ENCODE measurements around the gene RSPO4.
A peak's percentile ranks its signal among the peaks of the same experiment; 100 is the strongest.
"Not testable (repeated sequence)": the region's sequence is repeated elsewhere in the genome, so short reads cannot be mapped to it uniquely, and the experiment has no call there.

The RSPO4 gene

DNA sequence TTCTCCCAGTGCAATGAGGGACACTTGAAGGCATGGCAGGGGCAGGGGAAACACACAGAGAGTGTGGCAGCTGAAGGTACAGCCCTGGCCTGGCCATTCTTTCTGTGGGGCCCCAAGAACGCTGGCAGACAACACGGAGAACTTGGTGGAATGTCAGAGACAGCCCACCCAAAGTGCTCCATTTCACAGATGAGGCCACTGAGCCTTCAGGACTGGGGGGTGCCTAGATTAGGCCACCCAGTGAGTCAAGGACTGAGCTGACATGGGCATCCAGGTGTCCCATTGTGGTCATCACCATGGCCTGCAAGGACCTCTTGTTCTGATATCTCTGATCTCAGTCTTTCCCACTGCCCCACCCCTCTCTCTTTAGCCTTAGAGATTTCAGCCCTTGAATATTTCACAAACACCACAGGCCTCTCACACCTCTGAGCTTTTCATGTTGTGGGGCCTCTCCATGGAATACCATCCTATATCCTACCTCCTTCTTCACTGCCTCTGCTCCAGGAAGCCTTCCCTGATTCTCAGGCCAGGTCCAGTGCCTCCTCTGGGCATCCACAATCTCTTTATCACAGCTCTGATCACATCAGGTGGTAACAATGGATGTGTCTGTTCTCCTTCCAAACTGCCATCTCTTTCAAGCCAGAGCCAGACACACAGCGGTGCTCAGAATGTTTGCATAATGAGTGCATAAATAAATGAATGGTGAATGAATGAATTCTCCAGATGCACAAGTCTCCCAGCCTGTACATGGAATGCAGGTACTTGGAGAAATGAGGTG, 2.0 kb upstream of the RSPO4 start:
- DNase-seq (ENCODE audit: low read depth), result no peak

DNA sequence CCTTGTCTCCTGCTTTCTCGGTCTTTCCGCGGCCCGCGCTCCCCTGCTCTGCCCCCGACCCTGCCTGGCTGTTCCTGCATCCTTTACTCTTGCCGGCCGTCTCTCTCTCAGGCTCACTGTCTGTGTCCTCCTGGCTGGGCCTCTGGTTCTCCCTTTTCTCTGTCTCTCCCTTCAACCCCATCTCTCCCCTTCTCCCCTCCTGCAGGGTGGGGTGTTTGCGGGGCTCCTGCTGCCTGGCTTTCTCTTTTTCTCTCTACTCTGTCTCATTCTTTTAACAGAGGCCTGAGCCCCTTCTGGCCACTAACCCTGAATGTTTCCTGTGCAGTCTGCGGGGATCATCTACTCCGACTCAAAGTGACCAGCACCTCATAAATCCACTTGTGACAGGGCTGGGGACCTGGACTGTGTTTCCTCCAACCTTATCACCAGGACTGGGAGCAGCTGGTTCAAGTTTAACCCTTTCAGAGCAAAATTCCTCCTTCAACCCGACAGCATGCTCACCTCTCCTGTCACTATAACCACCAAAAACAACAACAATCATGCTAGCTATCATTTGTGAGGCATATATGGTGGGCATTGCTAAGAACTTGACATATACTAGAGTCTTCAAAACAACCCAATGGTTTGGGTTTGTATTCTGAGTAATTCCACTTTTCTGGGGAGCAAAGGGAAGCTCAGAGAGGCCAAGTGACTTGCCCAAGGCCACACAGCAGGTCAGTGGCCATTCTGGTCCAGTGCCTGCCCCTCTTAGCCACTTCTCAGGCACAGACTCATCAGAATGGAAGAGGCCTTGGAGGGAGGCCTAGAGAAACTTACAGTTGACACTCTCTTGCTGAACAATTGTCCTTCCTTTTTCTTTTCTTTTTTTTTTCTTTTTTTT, 811 bp upstream of the RSPO4 start:
- DNase-seq (ENCODE audit: low read depth), result no peak

DNA sequence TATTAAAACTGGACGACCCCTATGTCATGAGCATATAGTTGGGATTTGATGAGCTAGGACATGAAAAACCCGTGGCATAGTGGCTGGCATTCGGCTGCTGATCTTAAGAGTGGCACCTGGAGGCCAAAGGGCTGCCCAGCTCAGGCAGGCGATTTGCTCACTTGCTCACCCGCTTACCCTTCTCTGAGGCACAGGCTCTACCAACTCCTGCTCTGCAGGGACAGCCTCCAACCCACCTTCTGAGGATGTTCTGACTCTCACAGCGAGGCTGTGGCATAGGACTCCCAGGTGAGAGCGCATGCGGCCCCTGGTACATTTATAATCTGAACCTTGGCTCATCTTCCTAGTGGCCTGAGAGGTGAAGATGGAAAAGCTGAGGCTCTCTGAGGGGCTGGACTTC, 995 bp downstream of the RSPO4 start:
- no peak for DNase-seq (ENCODE audit: low read depth)

DNA sequence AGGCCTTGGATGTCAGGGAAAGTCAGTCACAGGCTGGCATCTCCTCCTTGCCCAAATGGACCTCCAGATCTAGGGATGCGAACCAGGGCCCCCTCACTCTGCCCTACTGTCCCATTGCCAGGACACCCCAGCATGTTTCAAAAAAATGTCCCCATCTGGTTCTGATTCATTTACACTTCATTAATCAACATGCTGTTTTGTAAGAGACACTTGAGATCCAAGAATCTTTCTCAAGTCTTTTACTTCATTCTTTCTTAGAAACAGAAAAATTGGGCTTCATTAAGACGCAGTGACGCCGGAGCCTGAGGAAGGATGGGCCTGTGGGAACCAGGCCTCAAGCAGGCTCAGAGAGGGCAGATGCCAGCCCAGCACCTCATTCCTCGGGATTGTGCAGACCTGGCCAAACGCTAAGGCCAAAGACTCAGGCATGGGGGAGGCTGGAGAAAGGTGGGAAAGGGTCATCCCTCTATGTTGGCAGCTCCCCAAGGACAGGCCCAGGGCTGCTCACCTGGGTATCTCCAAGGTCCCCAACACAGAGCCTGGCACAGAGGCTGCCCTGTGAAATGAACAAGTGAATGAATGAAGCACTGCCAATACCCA, 3.8 kb downstream of the RSPO4 start:
- no peak for DNase-seq (ENCODE audit: low read depth)

DNA sequence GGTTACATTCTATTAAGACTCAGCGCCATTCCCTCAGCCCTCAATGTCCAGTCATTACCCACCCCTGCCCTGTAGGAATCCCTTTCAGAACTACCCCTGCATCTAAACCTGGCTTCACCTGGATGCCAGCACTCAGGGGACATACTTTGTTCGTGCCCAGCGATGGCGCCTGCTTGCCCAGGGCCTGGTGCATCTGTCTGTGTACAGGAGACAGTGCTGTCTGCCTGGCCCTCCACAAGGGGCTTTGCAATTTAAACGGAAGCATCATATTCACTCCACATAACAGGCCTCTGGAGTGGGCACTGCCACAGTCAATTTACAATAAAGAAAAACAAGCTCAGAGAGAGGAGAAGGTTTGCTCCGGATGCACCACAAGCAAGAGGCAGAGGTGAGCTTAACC, 4.6 kb downstream of the RSPO4 start:
- no peak for DNase-seq (ENCODE audit: low read depth)

DNA sequence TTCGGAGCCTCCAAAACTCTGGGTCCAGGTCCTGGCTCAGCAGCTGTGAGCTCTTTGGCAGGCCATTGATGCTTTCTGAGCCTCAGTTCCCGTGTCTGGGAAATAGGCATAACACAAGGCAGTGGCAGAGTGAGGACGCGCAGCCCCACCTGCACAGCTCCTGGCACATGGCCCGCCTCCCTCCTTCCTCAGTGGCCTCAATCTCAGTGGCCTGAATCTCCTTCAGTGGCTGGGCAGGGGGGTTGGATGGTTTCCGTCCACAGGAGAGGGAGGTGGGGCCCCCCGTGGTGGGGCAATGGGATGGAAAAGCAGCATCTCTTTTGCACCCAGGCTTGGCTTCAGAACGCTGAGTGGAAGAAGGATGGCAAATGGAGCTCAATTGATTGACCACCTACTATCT, 5.1 kb downstream of the RSPO4 start:
- DNase-seq (ENCODE audit: low read depth), result no peak

DNA sequence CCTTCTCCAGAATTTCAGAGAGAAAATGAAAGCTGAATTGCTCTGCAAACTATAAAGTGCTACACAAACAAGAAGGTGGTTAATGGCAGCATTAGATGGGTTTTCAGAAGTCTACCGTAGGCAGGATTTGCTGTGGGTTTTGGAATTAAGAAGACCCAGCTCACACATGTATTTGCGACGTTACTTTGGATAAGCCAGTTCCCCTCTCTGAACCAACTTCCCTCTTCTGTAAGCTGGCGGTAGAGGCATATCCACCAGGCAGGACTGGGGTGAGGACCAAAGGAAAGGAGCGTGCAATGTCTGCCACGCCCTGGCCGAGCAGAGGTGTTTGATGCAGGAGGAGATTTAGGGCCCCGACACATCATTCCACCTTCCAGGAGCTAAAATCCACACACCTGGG, 6.9 kb downstream of the RSPO4 start:
- DNase-seq (ENCODE audit: low read depth), result no peak

DNA sequence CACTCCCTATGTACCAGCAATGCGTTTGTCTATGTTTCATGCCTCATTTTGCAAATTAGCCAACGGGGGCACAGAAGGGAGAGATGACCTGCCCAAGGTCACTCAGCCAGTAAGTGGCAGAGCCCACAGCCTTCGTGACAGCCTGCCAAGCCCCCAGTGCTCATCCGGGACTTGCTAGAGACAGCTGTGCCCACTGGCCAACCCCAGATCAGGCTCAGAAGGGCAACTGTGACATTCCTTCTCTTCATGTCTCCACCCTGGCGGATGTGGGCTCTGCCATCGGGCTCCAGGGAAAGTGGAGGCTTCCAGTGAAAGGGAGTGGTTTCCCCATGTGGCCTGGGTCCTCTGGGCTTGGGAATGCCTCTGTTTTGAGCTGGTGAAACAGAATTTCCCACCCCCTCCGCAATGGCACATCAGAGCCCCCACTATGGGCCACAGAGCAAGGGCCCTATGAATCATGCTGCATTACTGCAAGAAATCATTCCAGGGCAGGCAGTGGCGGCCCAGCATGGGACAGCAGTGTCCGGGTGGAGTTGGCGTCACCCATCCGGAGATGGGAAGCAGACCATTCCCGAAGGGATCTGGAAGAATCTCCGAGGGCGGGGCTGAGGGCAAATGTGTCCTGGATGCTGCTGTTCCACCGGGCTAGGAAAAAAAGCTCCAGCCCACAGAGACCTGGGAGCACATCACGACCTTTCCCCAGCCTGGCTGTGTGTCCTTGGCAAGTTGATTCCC, 9.1 kb downstream of the RSPO4 start:
- DNase-seq (ENCODE audit: low read depth), result no peak

DNA sequence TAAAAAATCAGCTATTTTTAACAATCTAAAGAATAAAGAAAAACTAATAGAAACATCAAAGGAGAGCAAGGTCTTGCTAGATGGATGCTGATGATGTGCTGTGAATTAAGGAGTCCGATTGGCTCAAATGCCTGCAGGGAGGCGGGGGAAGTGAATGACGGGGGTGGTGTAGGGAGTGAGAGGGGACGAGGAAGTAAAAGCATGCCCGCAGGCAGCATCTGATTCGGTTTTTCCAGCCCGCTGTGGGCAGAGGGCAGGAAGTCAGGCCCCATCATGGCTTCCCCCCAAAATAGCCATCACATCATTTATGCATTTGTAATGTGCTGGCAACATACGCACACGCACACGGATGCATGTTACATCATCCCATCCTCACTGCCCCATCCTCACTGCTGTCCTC, 10.3 kb downstream of the RSPO4 start:
- DNase-seq (ENCODE audit: low read depth), result no peak

DNA sequence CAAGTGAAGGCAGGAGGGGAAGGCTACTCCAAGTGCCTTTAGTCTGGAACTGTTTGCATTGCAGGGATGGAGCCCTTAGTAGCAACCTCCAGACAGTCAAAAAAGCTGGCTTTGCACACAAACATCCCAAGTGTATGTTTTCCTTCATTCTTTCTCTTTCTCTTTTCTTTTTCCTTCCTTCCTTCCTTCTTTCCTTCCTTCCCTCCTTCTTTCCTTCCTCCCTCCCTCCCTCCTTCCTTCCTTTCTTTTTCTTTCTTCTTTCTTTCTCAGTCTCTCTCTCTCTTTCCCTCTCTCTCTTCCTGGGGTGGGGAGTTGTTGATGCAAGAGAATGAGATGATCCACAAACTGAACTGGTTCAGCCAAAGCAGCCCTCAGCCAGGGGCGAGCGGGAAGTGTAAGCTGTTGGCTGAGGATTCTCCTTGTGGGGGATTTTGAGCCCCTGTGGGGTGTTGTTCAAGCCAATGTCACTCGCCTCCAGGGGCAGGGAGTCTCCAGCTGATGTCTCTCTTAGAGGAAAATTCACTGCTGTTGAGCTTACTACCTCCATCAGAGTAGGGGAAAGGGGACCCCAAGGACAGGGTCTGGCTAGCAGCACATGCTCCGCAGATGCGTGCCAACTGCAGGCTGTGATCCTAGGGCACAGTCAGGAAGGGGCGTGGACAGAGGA, 11.7 kb downstream of the RSPO4 start:
- DNase-seq (ENCODE audit: low read depth), result no peak

DNA sequence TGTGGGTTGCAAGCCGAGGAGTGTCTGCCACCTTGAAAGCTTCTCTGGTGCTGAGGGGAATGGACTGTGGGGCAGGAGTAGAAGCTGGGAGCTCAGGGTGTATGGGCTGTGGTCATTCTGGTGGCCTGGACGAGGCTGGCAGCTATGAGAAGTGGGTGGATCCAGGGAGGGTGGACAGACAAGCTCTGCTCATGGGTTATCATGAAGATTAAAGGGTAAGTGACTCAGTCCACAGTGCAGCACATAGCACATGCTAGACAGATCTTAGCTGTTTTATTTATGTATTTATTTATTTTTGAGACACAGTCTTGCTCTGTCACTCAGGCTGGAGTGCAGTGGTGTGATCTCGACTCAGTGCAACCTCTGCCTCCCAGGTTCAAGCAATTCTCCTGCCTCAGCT, 13.8 kb downstream of the RSPO4 start:
- DNase-seq (ENCODE audit: low read depth), result no peak

DNA sequence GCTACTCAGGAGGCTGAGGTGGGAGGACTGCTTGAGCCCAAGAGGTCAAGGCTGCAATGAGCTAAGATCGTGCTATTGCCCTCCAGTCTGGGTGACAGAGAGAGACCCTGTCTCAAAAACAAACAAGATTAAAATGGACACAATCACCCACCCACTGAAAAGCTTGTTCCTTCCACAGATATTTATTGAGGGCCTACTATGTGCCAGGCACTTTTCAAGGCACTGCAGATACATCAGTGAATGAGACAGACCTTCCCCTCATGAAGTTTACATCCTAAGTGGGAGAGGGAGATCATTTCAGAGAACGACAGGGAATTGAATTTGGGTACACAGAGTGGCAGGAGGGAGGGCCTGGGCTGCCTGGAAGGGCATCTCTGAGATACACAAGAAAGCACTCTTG, 14.4 kb downstream of the RSPO4 start:
- DNase-seq (ENCODE audit: low read depth), result no peak

DNA sequence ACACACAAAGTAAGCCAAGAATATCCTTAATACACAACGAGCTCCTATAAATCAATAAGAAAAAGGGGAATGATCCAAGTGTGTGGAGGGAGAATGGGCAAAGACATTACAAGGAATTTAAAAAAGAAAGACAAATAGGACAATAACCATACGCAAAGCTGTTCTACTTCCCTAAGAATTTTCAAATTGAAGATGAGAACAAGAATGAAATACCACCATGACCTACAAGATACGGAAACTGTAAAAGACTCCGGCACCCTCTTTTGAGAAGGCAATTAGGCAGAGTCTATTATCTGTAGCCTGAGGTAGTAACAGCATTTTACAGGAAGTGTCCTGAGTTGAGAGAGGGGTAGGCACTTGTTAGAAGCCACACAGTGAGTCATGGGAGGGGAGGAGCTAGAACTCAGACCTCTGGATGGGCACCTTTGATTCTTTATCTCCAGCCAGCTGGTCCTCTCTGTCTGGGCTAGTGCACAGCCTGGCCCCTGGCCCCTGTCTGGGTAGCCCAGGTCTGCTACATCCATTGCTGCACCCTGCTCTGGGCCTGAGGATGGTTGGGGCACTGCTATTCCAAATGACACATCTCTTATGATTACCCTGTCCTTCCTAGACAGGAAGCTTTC, 15.3 kb downstream of the RSPO4 start:
- DNase-seq (ENCODE audit: low read depth), result no peak

DNA sequence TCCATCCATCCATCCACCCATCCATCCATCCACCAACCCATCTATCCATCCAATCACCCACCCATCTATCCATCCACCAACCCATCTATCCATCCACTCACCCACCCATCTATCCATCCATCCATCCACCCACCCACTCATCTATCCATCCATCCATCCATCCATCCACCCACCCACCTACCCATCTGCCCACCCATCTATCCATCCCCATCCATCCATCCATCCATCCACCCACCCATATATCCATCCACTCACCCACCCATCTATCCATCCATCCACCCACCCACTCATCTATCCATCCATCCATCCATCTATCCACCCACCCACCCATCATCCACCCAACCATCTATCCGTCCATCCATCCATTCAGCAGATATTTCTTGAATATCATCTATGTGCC, 17.1 kb downstream of the RSPO4 start:
- DNase-seq (ENCODE audit: low read depth), result not testable (repeated sequence)

DNA sequence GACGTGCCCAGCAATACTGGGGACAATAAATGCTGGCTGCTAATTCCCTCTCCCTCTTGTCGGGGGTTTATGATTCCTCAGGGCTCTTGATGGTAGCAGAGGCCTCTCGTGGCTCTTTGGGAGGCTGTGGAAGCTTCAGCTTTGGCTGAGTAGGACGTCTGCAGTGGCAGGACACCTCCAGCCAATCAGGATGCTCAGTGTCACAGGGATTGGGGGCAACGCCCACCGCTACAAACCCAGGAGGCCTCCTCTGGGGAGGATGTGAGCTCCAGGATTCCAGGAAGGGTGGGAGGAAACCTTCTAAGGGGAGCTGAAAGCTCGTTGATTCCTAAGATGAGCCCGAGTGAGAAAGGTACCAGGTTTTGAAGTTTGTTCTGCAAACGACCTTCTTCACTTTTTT, 19.4 kb downstream of the RSPO4 start:
- no peak for DNase-seq (ENCODE audit: low read depth)

DNA sequence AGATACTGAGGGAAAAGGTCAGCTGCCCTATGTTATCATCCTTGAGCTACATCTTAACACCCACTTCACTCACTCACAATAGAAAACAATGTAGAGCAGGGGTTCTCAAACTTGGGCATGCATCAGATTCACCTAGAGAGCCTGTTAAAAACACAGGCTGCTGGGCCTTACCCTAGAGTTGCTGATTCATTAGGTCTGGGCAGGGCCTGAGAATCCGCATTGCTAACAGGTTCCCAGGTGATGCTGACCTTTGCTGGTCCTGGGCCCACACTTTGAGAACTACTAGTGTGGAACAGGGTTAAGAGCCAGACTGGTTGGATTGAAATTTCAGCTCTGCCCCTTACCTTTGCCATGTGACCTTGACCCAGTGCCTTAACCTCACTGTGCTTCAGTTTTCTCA, 25.1 kb downstream of the RSPO4 start:
- no peak for DNase-seq (ENCODE audit: low read depth)

DNA sequence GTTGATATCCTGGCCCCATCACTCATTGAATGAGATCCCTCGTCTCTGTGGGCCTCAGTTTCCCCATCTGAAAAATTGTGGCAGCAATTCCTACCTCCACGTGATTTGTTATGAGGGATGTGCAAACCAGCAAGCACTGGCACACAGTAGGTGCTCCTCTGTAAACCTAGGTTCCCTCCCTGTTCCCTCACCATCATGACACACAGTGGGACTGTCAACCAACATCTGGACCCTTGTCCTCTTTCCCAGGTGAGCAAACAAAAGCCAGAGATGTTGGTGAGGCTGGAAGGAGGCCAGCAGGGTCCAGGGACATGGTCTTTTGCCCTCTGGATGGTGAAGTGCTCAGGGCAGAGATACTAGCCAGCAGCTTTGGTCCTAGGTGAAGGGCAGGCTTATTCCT, 26.1 kb downstream of the RSPO4 start:
- DNase-seq (ENCODE audit: low read depth), result no peak

DNA sequence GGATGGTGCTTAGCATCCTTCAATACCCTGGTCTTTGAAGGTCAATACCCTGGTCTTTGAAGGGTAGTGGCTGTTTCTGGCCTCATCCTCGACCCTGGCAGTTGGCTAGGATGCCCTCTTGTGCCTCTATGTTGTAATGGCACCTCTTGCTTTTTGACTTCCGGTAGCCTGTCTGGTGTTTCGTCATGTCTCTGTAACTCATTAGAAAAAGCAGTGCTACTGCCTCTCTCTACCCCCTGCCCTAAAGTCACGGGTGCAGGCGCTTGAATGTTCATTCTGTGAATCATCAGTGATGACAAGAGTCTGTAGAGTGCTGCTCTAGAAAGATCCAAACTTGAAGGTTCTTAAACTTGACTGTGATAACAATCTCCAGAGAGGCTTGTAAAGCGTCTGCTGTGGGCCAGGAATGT, 28.3 kb downstream of the RSPO4 start:
- DNase-seq (ENCODE audit: low read depth), result peak; percentile 1

DNA sequence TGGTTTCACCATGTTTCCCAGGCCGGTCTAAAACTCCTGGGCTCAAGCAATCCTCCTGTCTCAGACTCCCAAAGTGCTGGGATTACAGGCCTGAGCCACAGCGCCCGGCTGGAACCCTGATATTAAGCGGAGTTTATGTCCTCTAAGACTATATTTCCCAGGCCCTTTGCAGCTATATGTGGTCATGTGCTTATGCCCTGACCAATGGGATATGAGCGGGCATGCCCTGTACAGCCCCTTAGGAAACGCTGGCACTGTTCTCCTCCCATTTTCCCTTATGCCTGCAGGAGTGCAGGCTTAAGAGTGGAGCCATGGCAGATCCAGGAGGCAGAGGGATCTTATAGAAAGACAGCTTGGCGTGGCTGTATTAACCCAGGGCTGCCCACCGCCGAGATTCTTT, 29.9 kb downstream of the RSPO4 start:
- DNase-seq (ENCODE audit: low read depth), result no peak

DNA sequence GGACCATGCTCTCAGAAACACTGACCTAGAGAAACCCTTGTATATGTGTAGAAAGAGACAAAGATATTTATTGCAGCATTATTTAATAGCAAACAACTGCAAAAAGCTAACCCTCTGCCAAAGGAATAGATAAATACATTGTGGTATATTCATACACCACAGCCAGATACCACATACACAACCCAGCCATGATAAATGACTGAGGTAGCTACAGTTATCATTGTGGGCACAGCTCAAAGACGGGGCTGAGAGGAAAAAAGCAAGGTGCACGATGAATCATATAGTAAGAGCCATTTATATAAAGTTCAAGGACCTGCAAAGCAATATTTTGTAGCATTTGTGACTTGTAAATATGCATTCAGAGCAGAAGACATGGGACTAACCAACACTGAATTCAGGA, 30.8 kb downstream of the RSPO4 start:
- no peak for DNase-seq (ENCODE audit: low read depth)

DNA sequence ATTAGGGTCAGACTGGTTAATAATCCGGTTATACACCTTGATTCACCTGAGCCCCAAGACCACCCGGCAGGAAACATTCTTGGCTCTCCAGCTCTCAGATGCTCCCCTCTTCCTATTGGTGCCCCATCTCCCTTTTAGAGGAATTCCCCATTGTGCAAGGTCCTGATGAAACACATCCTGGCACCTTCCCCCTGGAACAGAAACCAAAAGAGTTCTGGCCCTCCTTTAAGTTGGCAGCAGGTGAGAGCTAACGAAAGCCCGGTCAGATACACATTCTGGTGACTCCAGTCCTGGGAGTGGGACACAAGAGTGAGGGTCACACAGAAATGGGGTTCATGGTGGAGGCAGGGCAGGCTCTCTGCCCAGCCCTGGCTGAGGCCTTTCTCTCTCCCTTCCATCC, 32.2 kb downstream of the RSPO4 start:
- DNase-seq (ENCODE audit: low read depth), result no peak

Measured in stimulated activated CD4-positive, alpha-beta T cell treated with anti-CD3 and anti-CD28 coated beads, Interleukin-2, amount 100 ng/mL, for 4 hours (primary cell).